Fibroblast of skin of scalp (primary cell): ENCODE results near the gene GRHL1.
"Not testable (repeated sequence)": the region's sequence is repeated elsewhere in the genome, so short reads cannot be mapped to it uniquely, and the experiment has no call there.

Experiments used
- DNase-seq: peaks from one replicate; pipeline ENCODE4 v3.0.0-alpha.2; 2013

GRHL1 gene

DNA sequence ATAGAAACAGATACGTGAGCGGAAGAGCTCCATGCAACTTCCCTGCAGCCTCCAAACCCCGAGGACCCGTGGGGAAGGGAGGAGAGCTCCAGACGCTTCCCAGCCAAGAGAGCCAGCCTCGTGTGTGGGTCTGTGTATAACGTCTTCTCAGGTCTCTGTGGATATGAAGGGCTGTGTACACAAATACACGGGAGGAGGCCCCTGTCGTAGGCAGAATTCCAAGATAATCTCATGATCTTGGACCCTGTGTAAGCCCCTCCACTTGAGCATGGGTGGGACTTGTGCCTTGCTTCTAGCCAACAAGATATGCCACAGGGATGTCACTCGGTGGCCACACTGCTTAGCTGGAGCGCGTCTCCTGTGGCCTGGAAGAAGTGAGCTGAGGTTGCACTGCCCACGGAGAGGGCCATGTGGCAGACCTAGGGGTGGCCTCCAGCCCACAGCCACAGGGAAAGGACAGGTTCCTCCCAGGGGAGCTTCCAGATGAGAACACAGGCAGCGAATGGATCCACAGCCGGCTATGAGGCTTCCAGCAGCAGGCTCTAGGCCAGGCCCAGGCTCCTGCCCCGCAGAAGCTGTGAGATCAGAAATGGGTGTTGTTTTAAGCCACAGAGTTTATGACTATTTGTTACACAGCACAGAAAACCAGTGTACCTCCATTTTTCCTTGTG lies 76.3 kb downstream of the GRHL1 start:
- no peak for DNase-seq

DNA sequence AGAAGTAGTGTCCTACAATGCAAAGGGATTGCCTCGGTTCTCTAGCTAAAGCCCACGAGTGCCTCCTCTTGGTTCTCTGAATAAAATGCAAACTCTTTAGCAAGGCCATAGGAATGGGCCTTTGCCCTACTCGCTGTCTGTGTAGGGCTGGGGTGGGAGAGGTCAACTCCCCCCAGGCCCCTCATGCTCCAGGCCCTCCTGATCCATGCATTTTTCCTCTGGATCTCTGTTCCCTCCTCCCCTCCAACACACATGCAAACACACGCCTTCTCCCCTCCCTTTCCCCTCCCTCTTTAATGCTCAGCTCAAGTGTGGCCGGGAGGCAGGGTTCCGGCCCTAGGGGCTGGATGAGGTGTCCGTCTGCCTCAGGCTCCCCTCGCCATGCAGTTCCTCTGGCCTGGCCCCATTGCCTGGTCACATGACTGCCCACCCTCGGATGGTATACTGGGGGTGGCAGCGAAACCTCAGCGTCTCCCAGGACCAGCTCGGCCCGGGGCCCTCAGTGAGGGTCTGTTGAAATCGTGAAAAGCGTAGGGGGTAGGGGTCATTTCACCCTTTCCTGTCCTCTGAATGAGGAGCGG lies 77.0 kb downstream of the GRHL1 start:
- DNase-seq, result no peak

DNA sequence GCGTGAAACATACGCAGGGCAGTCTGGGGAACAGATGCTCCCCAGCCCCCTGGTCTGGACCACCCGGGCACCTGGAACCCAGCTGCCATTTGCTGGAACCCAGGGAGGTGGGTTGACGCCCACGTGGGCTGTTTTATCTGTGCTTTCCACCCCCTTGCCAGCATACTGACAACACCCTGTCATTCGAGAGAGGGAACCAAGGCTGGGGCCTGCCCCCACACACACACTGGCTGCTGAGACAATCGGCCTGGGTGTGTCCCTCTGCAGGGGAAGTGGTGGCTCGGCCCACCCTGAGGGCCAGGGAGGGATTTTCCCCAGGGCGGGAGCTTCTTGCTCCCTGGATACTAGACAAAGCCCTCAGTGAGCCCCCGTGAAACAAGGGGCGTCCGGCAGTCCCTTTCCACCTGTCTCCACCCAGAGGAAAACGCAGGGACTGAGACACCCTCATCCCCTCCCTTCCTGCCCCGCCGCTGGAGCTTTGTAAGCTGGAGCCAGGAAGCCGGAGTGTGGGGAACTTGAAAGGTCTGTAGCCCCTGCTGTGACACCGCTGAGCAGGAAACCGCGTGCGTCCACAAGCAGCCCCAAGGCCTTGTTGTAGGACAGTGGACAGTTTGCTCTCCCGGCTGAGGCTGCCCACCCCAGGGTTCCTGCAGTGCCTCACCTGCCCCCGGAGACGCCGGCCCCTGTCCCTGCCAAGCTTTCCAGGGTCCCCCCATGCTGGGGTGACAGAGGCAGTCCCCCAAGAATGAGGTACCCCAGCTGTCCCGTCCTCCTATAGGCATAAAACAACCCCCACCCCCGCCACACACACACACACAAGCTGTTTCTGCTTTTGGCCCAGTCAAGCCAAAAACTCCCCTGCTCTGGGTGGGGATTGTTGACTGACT lies 77.7 kb downstream of the GRHL1 start:
- peak; percentile 39 for DNase-seq

DNA sequence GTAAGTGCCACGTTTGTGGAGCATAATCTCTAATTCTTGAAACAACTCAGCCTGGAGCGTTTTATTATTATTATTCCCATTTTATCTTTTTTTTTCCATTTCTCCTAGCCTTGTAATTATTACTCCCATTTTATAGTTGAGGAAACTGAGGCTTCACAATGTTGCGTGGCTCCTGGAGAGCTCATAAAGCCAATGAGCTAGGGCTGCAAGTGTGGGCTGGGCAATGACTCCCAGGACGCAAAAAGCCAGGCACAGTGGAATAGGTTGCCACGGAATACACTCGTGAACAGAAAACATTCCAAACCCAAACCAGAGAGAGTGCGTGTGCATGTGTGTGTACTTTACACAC lies 78.4 kb downstream of the GRHL1 start:
- no peak for DNase-seq

DNA sequence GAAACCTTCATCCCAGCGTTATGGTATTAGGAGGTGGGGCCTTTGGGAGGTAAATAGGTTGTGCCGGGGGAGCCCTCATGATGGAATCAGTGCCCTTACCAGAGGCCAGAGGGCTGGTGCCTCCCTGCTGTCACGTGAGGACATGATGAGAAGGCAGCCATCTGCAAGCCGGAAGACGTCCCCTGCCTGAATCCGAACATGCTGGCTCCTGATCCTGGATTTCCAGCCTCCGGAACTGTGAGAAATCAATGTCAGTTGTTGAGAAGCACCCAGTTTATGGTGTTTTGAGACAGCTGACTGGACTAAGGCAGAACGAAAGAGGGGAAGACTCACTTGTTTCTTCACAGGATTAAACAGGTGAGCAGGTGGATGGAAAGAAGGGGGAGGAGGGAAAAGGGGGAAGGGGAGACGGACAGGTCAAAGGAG lies 78.8 kb downstream of the GRHL1 start:
- DNase-seq, result no peak

DNA sequence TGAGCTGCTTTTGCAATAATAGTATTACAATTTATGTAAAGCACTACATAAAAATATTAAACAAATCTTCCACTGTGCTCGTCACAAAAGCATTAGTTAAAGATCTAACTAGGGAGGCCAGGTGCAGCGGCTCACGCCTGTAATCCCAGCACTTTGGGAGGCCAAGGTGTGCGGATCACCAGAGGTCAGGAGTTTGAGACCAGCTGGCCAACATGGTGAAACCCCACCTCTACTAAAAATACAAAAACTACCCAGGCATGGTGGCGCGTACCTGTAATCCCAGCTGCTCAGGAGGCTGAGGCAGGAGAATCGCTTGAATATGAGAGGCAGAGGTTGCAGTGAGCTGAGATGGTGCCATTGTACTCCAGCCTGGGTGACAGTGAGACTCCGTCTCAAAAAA lies 79.3 kb downstream of the GRHL1 start:
- DNase-seq, result not testable (repeated sequence)

DNA sequence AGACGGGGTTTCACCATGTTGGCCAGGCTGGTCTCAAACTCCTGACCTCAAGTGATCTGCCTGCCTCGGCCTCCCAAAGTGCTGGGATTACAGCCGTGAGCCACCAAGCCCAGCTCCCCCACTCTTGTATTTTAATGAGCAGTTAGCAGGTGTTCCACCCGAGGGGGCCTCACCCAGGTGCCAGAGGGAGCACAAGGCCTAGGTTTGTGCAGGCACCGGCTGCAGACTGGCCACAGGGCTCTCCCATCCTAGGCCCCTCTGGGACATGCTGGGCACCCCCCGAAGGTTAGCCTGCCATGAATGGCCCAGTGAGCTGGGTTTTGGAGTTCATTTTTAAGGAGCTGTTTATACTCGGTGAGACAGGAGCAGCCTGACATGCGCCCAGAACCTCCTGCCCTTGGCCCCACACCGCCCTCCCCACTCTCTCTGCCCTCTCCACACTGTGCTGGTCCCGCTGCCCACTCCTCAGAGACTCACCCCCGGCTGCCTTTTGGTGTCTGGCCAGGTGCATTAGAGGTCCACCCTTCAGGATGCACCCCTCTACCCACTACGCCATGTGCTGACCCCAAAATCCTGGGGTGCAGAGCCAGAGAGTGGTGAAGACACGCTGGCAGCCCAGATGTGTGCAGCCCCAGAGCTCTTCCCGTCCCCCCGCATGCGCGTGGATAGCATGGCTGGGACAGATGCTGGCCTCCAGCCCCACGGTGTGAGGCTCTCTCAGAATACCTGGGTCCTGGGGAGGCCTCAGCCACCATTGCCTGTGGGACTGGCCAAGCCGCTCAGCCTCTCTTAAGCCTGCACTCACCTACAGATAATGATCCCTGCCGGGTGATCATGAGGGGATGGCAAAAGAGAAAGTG lies 80.6 kb downstream of the GRHL1 start:
- no peak for DNase-seq

DNA sequence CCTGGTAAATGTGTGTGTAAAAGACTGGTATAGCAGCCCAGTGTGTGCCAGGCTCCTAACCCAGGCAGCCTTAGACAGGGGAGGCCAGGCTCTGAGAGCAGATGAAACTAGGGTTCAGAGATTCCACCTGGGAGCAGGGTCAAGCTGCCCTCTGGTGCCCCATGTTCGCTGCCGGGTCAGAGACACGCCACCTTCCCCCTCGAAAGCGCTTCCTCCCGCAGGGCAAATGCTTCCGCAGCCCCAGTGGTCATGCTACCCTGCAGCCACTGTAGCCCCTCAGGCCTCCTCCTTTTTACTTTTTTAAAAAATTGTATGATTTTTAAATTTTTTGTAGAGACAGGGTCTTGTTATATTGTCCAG lies 81.2 kb downstream of the GRHL1 start:
- DNase-seq, result no peak

DNA sequence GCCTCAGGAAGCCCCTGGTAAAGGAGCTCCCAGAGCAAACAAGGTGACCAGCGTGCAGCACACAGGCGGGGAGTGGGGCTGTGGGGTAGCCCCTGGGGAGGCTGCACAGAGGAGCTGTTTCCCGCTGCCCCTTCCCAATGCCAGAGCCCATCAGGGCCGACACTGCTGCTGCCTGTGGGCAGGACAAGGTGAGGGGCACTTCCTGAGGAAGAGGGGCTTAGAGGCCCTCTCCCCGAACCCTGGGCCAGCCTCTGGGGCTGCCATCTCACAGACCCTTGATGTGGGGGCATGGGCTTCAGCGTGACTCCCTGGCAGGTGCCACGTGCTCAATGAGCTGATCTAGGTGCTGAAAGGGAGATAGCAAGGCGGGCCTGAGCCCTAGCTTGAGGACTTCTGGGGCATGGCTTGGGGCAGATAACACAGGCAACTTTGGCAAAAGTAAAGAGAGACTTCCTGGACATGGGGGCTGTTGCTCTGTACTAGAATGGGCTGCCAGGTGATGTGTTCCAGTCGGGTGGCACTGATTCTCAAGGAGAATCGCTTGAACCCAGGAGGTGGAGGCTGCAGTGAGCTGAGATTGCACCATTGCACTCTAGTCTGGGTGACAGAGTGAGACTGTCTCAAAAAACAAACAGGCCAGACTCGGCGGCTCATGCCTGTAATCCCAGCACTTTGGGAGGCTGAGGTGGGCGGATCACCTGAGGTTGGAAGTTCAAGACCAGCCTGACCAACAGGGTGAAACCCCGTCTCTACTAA lies 81.9 kb downstream of the GRHL1 start:
- no peak for DNase-seq

DNA sequence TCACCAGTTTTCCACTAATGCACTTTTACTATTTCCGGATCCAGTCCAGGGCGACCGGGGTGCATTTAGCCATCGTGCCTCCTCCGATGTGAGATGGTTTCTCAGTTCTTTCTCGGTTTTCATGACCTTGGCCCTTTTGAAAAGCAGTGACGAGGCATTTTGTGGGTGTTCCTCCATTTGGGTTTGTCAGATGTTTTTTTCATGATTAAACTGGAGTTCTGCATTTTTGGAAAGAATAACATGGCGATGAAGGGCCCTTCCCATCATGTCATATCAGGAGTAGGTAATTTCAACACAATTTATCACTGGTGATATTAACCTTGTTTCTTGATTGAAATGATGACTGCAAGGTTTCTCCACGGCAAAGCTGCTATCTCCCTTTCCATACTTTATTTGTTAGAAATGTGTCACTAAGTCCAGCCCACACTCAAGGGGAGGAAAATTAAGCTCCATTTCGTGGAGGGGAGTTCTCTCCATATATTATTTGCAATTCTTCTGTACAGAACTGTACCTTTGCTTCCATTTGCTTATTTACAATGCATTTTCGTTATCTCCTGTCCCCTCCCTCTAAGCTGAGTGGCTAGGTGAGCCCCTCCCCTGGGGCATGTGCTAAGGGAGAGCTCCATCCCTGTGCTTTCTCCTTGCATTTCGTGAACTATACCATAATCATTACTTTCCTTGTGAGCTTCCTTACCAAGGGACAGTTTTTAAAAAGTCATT lies 83.0 kb downstream of the GRHL1 start:
- DNase-seq, result no peak

DNA sequence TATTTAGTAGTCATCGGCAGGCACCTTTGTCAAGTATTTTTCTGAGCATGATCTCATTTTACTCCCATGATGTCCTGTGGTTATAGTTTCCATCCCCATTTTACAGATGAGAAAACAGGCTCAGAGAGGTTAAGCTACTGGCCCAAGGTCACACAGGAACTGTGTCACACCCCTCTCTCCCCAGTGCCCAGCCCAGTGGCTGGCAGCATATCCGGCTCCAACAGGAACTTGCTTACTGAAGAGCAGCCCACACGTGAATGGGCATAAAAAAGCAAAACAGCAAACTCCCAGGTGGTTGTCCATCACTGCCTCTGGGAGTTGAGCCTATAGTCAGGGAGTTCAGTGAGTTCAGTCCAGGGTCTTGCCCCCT lies 83.5 kb downstream of the GRHL1 start:
- DNase-seq, result no peak

DNA sequence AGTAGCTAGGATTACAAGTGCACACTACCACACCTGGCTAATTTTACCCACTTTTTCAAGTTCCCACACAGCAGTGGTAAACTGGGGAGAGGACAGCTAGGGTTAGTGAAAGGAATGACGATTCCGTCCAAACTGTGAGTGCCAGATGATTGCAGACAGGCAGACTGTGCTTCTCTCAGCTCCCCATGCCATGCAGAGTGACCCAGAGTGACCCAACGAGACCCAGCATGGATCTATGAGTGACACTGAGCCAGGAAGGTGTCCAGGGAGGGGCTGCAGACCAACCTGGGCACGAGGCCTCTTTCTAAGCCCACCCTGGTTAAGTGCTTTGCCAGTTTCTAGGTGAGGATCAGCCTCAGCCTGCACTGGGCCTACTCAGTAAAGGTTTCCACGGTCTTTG lies 84.1 kb downstream of the GRHL1 start:
- no peak for DNase-seq

DNA sequence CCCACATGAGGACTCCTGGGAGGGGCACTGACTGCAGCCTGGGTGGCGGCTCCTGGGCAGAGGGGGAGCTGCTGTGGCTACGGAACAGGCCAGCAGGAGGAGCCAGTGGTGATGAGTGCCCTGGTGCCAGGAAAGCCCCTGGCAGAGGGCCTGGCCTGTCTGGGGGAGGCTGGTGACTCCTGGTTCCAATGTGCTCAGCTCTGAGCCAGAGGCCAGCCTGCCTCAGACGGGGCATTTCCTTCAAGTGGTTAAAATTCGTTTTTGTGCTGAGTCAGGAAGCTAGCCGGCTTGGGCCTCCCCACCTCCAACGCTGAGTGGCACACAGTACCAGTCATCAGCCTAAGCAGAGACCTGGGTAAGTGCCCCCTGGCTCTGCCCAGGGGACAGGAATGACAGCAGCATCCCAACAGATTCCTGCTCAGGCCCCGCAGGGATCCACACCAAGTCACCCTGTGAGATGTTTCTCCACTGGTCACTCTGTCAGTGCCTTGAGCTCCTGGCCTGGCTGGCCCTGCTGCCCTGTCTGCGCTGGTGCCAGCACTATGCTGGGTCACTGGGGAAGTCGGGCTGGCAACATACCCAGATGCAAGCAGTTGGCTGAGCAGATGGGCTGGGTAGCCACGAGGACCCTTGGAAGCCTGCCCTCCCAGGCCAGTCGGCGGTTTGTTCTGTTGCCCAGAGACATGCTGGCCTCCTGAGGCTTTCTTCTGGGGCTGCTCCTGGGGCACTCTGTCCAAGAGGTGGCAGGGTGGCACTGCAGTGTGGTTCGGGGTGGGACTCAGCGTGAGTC lies 84.8 kb downstream of the GRHL1 start:
- DNase-seq, result peak; percentile 59

DNA sequence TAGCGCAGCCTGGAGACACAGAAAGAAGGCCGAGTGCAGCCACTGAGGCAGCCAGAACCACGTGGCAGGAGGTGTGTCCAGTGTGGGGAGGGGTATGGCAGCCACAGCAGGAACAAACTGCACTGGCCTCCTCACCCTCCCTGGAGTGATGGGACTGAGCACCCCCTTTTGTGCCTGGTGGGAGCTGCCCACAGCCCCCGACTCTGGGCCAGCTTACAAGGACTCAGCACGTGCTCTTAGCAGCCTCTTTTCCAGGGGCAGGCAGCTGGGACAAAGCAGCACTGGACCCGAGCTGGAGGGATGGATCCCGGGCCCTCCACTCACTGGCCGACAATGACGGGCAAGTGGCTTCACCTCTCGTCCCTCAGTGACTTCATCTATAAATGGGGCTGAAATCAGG lies 86.6 kb downstream of the GRHL1 start:
- no peak for DNase-seq

DNA sequence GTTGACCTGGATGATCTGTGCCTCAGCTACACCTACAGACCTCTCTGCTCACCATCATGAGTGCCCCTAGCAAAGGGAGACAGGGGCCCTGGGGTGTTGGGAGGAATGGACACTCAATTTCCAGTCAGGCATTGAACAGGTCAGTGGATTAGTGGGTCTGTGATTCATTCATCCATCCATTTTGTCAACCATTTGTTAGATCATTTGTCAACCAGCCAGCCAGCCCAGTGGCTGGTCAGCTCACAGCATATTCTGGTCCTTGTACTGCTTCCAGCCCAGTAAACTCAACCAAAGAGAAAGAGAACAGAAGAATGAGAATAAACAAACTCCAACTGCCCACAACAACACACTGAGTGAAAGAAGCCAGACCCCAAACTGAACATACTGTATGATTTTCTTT lies 87.2 kb downstream of the GRHL1 start:
- DNase-seq, result no peak

DNA sequence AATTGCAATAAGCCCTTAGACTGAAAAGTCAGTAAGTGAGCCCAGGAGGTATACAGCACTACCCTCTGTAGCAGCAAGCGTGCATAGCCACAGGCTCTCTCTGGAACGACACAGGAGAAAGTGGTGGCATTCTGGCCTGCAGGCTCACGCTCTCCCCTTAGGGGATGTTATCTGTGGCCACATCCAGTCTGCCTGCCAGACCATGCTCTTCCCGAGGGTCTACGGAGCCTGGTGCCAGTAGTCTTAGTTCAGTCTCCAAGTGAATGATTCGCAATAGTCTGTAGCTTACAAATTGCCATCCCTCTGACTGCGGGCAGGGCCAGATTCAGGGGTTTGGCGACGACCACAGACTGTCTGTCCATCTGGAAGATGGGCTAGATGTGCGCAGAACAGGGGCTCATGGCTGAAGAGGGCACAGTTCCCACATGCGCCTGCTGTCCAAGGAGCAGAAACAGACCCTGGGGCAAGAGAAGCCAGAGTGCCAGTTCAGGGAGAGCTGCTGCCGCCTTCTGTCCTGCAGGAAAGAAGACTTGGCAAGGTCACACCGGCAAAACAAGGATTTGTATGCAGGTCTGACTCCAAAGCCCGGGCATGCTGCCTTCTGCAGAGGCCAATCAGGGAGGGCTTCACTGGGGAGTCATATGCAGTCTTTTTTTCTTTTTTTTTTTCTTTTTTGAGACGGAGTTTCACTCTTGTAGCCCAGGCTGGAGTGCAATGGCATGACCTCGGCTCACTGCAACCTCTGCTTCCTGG lies 88.3 kb downstream of the GRHL1 start:
- no peak for DNase-seq

DNA sequence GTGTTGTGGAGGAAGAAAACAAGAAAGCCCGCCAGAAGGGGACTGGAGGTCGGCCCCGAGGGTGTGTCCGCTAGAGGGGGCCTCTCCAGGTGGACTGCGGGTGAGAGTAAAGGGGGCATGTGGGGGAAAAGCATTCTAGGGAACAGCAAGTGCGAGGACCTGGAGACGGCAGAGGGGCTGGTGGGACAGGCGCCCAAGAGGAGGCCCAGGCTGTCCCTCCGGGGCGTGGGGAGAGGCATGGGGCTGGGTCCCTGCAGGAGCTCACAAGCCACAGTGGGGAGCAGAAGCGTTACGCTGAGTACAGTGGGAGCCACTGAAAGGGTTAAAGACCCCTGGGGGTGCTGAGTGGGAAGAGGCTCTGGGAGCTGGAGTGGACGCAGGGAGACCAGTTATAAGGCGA lies 90.2 kb downstream of the GRHL1 start:
- no peak for DNase-seq

DNA sequence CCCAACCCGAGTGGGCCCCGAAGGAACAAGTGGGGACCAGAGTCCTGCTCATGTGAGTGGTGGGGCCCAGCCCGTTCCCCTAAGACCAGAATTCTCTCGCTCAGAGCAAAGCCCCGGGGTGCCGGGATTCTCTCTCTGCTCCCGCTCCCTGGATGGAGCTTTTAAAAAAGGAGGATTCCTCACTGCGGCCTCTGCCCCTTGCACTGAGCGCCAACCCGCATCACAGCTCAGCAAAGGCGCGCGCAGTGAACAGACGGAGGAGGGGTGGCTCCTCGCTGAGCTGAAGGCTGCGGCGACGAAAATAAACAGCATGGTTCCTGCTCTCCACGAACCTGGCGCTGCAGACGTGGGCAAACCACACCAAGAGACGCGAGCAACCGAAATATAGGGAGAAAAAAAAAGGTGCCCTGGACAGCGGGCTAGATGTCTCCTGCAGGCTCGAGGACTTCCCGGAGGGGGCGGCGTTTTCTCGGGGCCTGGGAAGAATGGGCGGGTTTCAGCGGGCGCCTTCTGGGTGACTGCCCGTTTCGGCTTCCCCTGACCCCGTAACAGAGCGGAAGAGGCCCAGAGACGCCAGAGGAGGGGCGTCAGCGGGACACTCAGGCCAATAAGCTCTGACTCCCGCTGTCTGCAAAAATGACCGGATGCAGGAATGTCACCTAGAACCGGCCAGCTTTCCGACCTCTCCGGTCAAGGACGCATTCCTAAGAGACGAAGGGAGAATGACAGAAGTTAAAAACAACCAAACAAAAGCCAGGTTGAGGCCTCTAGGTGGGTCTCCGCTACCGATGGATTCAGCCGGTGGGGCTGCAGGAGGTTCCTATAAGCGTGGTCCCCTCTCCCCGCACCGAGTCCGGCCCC lies 91.0 kb downstream of the GRHL1 start:
- peak; percentile 61 for DNase-seq
